LNCAP (cell line): ENCODE measurements around the gene SPX.

Experiments used
- TF ChIP-seq, protein P1 (sequence below): fragments of 450-650 bp; IDR thresholded peaks from 2 replicates; pipeline ENCODE4 v1.5.1; 2017; ENCODE audit warnings: mild to moderate bottlenecking

Gene SPX

DNA sequence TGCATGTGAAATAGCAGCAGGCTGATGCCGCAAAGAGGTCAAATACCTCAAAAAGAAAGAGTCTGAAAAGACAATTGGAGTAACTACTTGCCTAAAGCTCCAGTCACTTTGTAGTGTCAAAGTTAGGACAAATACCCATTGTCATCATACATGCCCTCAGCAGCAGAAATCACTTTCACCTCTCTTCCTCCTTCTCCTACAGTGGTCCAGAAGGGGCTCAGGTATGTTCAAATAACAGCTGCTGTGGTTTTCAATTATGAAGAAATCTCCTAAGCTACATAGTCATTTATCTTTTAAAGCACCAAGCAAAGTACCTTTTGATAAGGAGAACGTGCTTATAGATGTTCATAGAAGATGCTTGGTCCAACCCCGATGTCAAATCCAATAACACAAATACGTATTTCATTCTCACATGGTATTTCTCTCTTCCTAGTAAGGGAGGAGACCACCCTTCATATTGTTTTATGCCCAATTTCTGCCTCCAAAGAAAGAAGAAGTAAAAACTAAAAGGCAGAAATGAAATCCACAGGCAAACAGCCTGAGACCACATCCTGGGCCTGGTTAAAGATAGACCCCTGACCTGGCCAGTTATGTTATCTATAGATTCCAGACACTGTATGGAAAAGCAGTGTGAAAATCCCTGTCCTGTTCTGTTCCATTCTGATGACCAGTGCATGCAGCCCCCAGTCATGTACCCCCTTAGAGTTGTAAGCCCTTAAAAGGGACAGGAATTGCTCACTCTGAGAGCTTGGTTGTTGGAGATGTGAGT, 54.8 kb downstream of the SPX start:
- TF ChIP-seq, protein P1, sequence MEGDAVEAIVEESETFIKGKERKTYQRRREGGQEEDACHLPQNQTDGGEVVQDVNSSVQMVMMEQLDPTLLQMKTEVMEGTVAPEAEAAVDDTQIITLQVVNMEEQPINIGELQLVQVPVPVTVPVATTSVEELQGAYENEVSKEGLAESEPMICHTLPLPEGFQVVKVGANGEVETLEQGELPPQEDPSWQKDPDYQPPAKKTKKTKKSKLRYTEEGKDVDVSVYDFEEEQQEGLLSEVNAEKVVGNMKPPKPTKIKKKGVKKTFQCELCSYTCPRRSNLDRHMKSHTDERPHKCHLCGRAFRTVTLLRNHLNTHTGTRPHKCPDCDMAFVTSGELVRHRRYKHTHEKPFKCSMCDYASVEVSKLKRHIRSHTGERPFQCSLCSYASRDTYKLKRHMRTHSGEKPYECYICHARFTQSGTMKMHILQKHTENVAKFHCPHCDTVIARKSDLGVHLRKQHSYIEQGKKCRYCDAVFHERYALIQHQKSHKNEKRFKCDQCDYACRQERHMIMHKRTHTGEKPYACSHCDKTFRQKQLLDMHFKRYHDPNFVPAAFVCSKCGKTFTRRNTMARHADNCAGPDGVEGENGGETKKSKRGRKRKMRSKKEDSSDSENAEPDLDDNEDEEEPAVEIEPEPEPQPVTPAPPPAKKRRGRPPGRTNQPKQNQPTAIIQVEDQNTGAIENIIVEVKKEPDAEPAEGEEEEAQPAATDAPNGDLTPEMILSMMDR = no peak
